GM23248 (cell line): Measurements from ENCODE around the gene PARS2. TPM values are rescaled to one million over a fixed set of nuclear protein-coding genes. Genes with fewer than 3 reads are reported as not detected.

Experiments
- DNase-seq: peaks from one replicate; pipeline ENCODE4 v3.0.0-alpha.2; 2015
- H2AFZ ChIP-seq: fragments of 200-600 bp; sonication (generic); 2 replicates; pipeline ENCODE4 v1.6.1; 2016; ENCODE audit warnings: antibody characterized with exemption
- H3F3A ChIP-seq: fragments of 200-600 bp; sonication (generic); 2 replicates; pipeline ENCODE4 v1.6.1; 2016; ENCODE audit warnings: mild to moderate bottlenecking, antibody characterized with exemption, mixed run types; ENCODE audit not compliant: insufficient read depth
- H3K27ac ChIP-seq: fragments of 200-600 bp; sonication (generic); 2 replicates; pipeline ENCODE4 v1.5.1; 2016; ENCODE audit warnings: mild to moderate bottlenecking
- H3K27me3 ChIP-seq: fragments of 200-600 bp; sonication (generic); replicated peaks from 2 replicates; pipeline ENCODE4 v1.6.1; 2016; ENCODE audit warnings: mild to moderate bottlenecking; ENCODE audit not compliant: insufficient read depth
- H3K36me3 ChIP-seq: fragments of 200-600 bp; sonication (generic); 2 replicates; pipeline ENCODE4 v1.6.1; 2016; ENCODE audit warnings: low read depth, mild to moderate bottlenecking
- H3K4me1 ChIP-seq: fragments of 200-600 bp; sonication (generic); 2 replicates; pipeline ENCODE4 v1.6.1; 2016; ENCODE audit warnings: mild to moderate bottlenecking; ENCODE audit not compliant: insufficient read depth
- H3K4me2 ChIP-seq: fragments of 200-600 bp; sonication (generic); one replicate; pipeline ENCODE4 v1.6.1; 2016; ENCODE audit warnings: mild to moderate bottlenecking; ENCODE audit not compliant: unreplicated experiment
- H3K4me3 ChIP-seq: fragments of 200-600 bp; sonication (generic); 2 replicates; pipeline ENCODE4 v1.5.1; 2016; ENCODE audit warnings: mild to moderate bottlenecking
- H3K79me2 ChIP-seq: fragments of 200-600 bp; sonication (generic); 2 replicates; pipeline ENCODE4 v1.6.1; 2016; ENCODE audit warnings: mild to moderate bottlenecking; ENCODE audit not compliant: insufficient read depth
- H3K9ac ChIP-seq: fragments of 200-600 bp; sonication (generic); 2 replicates; pipeline ENCODE4 v1.6.1; 2016; ENCODE audit warnings: mild to moderate bottlenecking
- H3K9me2 ChIP-seq: fragments of 200-600 bp; sonication (generic); 2 replicates; pipeline ENCODE4 v1.6.1; 2016; ENCODE audit warnings: mixed run types, mild to moderate bottlenecking, moderate library complexity; ENCODE audit not compliant: insufficient read depth
- H3K9me3 ChIP-seq: fragments of 200-600 bp; sonication (generic); one replicate; pipeline ENCODE4 v1.6.1; 2017; ENCODE audit warnings: low read depth
- H4K20me1 ChIP-seq: fragments of 200-600 bp; sonication (generic); 2 replicates; pipeline ENCODE4 v1.6.0; 2016; ENCODE audit not compliant: insufficient read depth
- EZH2 ChIP-seq: fragments of 200-600 bp; sonication (generic); IDR thresholded peaks from 2 replicates; pipeline ENCODE4 v1.6.1; 2018; ENCODE audit warnings: antibody characterized with exemption, mild to moderate bottlenecking; ENCODE audit not compliant: insufficient read depth, poor library complexity, severe bottlenecking
- EZH2phosphoT487 ChIP-seq: fragments of 200-600 bp; sonication (generic); IDR thresholded peaks from 2 replicates; pipeline ENCODE4 v1.6.1; 2018; ENCODE audit warnings: antibody characterized with exemption, moderate library complexity, mild to moderate bottlenecking, low read depth; ENCODE audit not compliant: insufficient read depth
- WGBS, 2 experiments: methylation state at CpG; one replicate each; pipeline ENCODE4 v1.1.6; 2015 to 2017; ENCODE audit warnings: low lambda C conversion rate in 2 of 2, low coverage in 1 of 2; ENCODE audit errors: missing lambda C conversion rate in 2 of 2; 5-methylcytosine and 5-hydroxymethylcytosine counted together
- in situ Hi-C: fragments of 300-500 bp; cut with MboI; formaldehyde crosslinking; loops from 2 replicates; pipeline ENCODE4 v1.15.0; 2020
- polyA plus RNA-seq: library from polyadenylated mRNA; unstranded; fragments of >200 nt; fragmentation: Nextera tagmentation; extraction: Ambion mirVana; gene quantifications from 2 replicates; pipeline ENCODE4 v1.2.1, GENCODE V29; 2016
- total RNA-seq: library from RNA; depleted of rRNA; stranded (reverse); fragments of >200 nt; shearing (Covaris generic); gene quantifications from 2 replicates; pipeline ENCODE4 v1.2.3, GENCODE V29; 2014

PARS2 gene
- total and polyA plus RNA-seq, 2 experiments from 2014 or later = 4.1 to 5.0 TPM

DNA sequence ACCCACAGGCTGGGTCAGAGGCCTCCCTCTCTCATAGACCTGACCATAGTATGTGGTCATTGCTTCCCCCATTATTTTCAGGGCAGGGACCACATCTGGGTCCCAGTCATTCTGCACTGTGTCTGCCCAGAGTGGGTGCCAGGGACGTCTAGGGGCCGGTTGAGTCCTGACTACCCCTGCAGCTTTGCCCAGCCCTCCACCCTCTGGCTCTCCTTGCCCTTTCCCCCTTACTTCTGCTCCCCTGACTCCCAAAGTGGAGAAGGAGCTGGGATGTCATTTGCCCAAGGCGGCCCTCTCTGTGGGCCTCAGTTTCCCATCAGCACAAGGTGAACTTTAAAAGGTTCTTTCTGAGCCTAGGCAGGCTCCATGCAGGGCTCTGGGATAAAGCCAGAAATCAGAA is 41.1 kb upstream of the PARS2 start:
- WGBS, 2 experiments = 87 to 98% methylated on average over 3 of the region's 3 CpGs
- Histone ChIP-seq H3K27me3 (peaks cover 16% of the 10 kb centered on the region), H3K4me1 (peaks cover 7% of the 10 kb centered on the region; the same call in 1 of the 2 replicates), H3K9me2 (no peaks in the 10 kb centered on the region), H3K9ac (no peak overlapping the region), H2AFZ (no peak overlapping the region), H3K36me3 (no peaks in the 10 kb centered on the region), H3K4me3 (no peak overlapping the region), H3K79me2 (no peaks in the 10 kb centered on the region), H3F3A (peaks cover 13% of the 10 kb centered on the region), H3K4me2 (no peak overlapping the region), H3K27ac (no peak overlapping the region), H3K9me3 (no peaks in the 10 kb centered on the region), H4K20me1 (no peaks in the 10 kb centered on the region)
- no peak for DNase-seq
- in situ Hi-C loops = loop anchor here (25.0 kb wide), 1 partner anchor 693 kb away; no protein-coding TSS in a partner anchor
- no peak for TF ChIP-seq EZH2
- no peak for TF ChIP-seq EZH2phosphoT487

DNA sequence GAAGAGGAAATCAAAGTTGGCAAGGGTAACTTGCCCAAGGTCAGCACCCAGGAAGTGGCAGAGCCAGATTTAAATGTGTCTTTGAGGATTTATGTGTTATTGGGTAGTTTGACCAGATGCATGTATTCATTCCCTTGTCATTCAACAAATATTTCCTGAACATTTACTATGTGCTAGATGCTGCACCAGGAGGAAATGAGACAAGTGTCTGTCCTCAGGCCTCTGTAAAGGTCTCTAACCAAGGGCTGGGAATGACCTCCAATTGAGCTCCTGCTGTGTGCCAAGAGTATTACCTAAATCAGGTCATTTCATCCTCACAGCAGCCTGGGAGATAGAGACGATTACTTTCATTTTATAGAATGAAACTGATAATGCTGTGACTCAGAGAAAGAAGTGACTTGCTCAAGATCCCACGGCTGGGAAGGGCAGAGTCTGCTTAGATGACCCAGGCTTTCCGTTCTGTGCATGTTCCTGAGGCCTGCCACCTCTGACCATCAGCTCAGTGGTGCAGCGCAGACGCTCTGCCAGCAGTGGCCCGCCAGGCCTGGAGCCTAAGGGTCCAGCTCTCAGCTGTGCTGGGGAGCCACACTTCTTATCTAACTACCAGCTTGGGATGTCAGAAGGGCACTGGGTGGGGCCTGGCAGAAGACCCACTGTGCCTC is 40.3 kb upstream of the PARS2 start:
- Histone ChIP-seq H3K27ac (peak overlapping the region; percentile 15; the same call in 1 of the 2 replicates), H2AFZ (no peak overlapping the region), H3F3A (peaks cover 13% of the 10 kb centered on the region), H3K9me2 (no peaks in the 10 kb centered on the region), H3K79me2 (no peaks in the 10 kb centered on the region), H3K4me3 (no peak overlapping the region), H3K27me3 (peaks cover 16% of the 10 kb centered on the region), H3K36me3 (no peaks in the 10 kb centered on the region), H4K20me1 (no peaks in the 10 kb centered on the region), H3K4me2 (no peak overlapping the region), H3K9ac (no peak overlapping the region), H3K9me3 (no peaks in the 10 kb centered on the region), H3K4me1 (peaks cover 7% of the 10 kb centered on the region; the same call in 1 of the 2 replicates)
- DNase-seq = peak; percentile 72
- no peak for TF ChIP-seq EZH2
- no peak for TF ChIP-seq EZH2phosphoT487
- 78 to 80% methylated on average over 6 of the region's 6 CpGs for WGBS, 2 experiments
- in situ Hi-C loops = loop anchor here (25.0 kb wide), 1 partner anchor 692 kb away; no protein-coding TSS in a partner anchor

DNA sequence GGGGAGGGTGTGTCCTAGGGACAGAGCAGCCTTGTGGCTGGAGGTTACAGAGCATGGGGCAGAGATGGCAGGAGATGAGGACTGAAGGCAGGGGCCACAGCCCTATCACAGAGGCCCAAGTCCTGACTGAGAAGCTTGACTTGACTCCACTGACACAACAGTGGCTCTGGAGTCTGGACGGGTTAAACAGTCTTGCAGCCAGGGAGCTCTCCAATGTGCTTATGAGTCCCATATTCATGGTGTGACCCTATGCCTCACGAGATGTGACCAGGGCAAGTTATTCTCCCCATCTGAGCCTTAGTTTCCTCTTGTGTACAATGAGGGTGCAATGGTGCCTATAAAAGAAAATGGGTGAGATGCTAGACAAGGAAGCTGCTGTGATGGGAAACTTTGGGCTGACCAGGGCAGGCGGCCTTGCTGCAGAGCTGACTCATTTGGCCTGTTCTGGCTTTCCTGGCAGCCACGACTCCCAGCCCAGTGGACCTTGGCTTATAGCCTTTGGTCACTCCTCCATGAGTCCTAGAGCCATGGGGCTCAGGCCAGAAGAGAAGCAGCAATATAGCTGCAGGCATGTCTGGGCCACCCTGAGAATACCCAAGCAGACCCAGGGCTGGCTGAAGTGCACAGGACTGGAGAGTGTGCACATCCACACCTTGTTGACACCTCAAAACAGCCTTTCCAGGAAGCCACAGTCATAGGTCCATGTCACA is 39.6 kb upstream of the PARS2 start:
- TF ChIP-seq EZH2phosphoT487 (no peak), EZH2 (no peak)
- H3K4me1 ChIP-seq = peaks cover 7% of the 10 kb centered on the region; the same call in 1 of the 2 replicates
- H3K27ac ChIP-seq = peak overlapping the region; percentile 15; the same call in 1 of the 2 replicates
- no peak overlapping the region for H2AFZ ChIP-seq
- no peaks in the 10 kb centered on the region for H4K20me1 ChIP-seq
- H3K9ac ChIP-seq = no peak overlapping the region
- H3K4me3 ChIP-seq = no peak overlapping the region
- in situ Hi-C loops = loop anchor here (25.0 kb wide), 1 partner anchor 692 kb away; no protein-coding TSS in a partner anchor
- H3K9me3 ChIP-seq = no peaks in the 10 kb centered on the region
- no peak overlapping the region for H3K4me2 ChIP-seq
- no peaks in the 10 kb centered on the region for H3K36me3 ChIP-seq
- peaks cover 16% of the 10 kb centered on the region for H3K27me3 ChIP-seq
- WGBS, 2 experiments = 57% methylated on average over 4 of the region's 4 CpGs
- H3F3A ChIP-seq = peaks cover 13% of the 10 kb centered on the region
- H3K9me2 ChIP-seq = no peaks in the 10 kb centered on the region
- H3K79me2 ChIP-seq = no peaks in the 10 kb centered on the region
- peak; percentile 48 for DNase-seq

DNA sequence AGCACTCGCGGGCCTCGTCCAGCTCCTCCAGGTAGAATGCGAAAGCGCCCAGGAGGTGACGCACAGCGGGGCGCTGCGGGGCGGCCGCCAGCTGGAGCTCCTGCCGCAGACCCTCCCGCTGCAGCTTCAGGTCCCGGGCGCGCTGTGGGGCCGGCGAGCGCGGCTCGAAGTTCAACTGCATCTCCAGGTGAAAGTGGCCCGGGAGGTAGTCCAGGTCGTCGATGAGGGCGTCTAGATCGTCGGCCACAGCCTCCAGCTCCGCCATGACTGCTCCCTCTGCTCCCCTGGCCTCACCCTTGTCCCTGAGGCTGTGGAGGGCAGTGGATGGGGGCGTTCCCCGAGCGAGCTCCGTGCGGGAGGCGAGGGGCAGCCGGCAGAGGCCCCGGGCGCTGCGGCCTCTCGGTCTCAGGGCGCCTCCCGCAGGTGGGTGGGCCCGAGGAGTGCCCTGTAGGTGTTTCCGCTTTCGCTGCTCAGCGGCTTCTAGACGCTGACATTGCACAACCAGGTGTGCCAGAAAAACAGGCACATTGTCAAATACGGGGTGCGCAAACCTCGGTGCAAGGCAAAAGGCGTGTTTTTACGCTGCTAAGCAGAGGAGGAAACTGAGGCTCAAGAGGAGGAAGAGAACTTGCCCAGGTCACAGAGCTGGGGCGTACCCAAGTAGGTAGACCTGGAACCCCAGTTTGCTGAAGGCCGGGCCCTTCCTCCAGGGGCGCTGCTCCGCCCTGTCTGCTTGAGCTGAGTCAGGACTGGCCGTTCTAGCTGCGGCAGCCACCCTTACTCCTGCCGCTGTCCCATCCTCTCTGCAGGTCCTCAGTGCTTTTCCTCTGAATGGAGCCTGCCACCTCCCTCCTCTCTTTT is 36.8 kb upstream of the PARS2 start, which contains the start of gene TTC22:
TTC22 (minus strand) TSS at position 425 of the 861 bp plus-strand sequence; CDS start at position 265, 160 bp downstream.
- Histone ChIP-seq H3K9ac (no peak within 1 kb of the TSS), H3K9me2 (no peaks in the 10 kb centered on the region), H3K27me3 (peaks cover 16% of the 10 kb centered on the region), H3K9me3 (no peaks in the 10 kb centered on the region), H4K20me1 (no peaks in the 10 kb centered on the region), H3K27ac (no peak within 1 kb of the TSS), H3K36me3 (no peaks in the 10 kb centered on the region), H3K4me3 (peak within 1 kb of the TSS; percentile 56), H3K4me1 (peaks cover 7% of the 10 kb centered on the region; the same call in 1 of the 2 replicates), H3K79me2 (no peaks in the 10 kb centered on the region), H3F3A (peaks cover 13% of the 10 kb centered on the region), H2AFZ (peak within 1 kb of the TSS; percentile 42), H3K4me2 (peak within 1 kb of the TSS; percentile 41)
- 12 to 13% methylated on average over 46 to 49 of the region's 58 CpGs for WGBS, 2 experiments
- DNase-seq = peak; percentile 60
- in situ Hi-C loops = loop anchor here (25.0 kb wide), 1 partner anchor 689 kb away; no protein-coding TSS in a partner anchor
- TF ChIP-seq EZH2phosphoT487 = no peak
- TF ChIP-seq EZH2 = peak; percentile 44
